ENCODE results near the gene EPHA6.
"Not testable (repeated sequence)": the region's sequence is repeated elsewhere in the genome, so short reads cannot be mapped to it uniquely, and the experiment has no call there.

Gene EPHA6

GRCh38 chr3:97430601-97431000 lies 616.2 kb downstream of the EPHA6 start:
- DNase-seq (ENCODE audit: extremely low spot score), result no peak
- ChIA-PET POLR2A (no interaction called here), CTCF (no interaction called here)
- TF ChIP-seq FOXM1 (IDR thresholded peaks at IDR 0.05; ENCODE audit: borderline replicate concordance) (no peak), HDGF (IDR thresholded peaks at IDR 0.05; ENCODE audit: borderline replicate concordance) (no peak), SUZ12 (IDR thresholded peaks at IDR 0.05) (no peak), CTBP1 (IDR thresholded peaks at IDR 0.05; ENCODE audit: borderline replicate concordance) (no peak), ZNF384 (IDR thresholded peaks at IDR 0.05) (no peak), FOXA1 (IDR thresholded peaks at IDR 0.05) (no peak), FOXK2 (IDR thresholded peaks at IDR 0.05) (no peak), NFRKB (IDR thresholded peaks at IDR 0.05) (no peak), TARDBP (IDR thresholded peaks at IDR 0.05) (no peak), BHLHE40 (IDR thresholded peaks at IDR 0.05; ENCODE audit: borderline replicate concordance) (no peak), LEF1 (IDR thresholded peaks at IDR 0.05; ENCODE audit: borderline replicate concordance) (no peak)

- TF ChIP-seq TARDBP (IDR thresholded peaks at IDR 0.05), result no peak
- TF ChIP-seq ARNT (IDR thresholded peaks at IDR 0.05), result no peak
- TF ChIP-seq HDGF (IDR thresholded peaks at IDR 0.05; ENCODE audit: borderline replicate concordance), result no peak
- no peak for TF ChIP-seq FOXA1 (IDR thresholded peaks at IDR 0.05)
- TF ChIP-seq ELF4 (IDR thresholded peaks at IDR 0.05), result no peak
- TF ChIP-seq FOXK2 (IDR thresholded peaks at IDR 0.05), result no peak
- no peak for TF ChIP-seq SP1 (IDR thresholded peaks at IDR 0.05)
- TF ChIP-seq CTBP1 (IDR thresholded peaks at IDR 0.05; ENCODE audit: borderline replicate concordance), result no peak
- no peak for TF ChIP-seq LEF1 (IDR thresholded peaks at IDR 0.05; ENCODE audit: borderline replicate concordance)
- TF ChIP-seq BHLHE40 (IDR thresholded peaks at IDR 0.05; ENCODE audit: borderline replicate concordance), result no peak
- no peak for TF ChIP-seq FOXM1 (IDR thresholded peaks at IDR 0.05; ENCODE audit: borderline replicate concordance)
- no peak for TF ChIP-seq ZNF384 (IDR thresholded peaks at IDR 0.05)
- TF ChIP-seq PKNOX1 (IDR thresholded peaks at IDR 0.05), result no peak
- no peak for TF ChIP-seq NFRKB (IDR thresholded peaks at IDR 0.05)
- CTCF ChIA-PET, result no interaction called here
- POLR2A ChIA-PET, result no interaction called here
- DNase-seq (ENCODE audit: extremely low spot score), result no peak
Measured at GRCh38 chr3:97432914-97433313, 618.5 kb downstream of the EPHA6 start.

DNA sequence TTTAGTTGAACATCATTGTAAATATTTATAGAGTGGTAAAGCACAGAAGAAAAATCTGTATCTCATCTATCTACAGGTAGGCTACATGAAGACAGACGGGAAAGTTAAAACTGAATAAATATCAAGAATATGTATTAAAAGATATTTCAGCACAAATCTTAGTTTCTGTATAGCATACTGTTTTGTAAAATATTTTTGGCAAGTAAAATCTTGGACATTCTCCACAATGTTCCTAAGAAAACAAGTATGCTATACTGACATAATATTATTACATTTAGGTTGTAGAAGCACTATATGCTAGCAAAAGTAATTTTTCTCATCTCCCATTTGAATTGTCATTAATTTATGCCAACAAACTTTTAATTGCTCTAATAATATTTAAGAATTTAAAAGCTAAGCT lies 623.7 kb downstream of the EPHA6 start:
- CTCF ChIA-PET, result interaction anchor here (0.6 kb wide), 1 partner anchor 21 kb away, joined by 4 read pairs; no protein-coding TSS in a partner anchor
- TF ChIP-seq FOXM1 (IDR thresholded peaks at IDR 0.05; ENCODE audit: borderline replicate concordance) (no peak), LEF1 (IDR thresholded peaks at IDR 0.05; ENCODE audit: borderline replicate concordance) (no peak), L3MBTL2 (conservative IDR thresholded peaks at IDR 0.05) (no peak), ARNT (IDR thresholded peaks at IDR 0.05) (no peak), SP1 (IDR thresholded peaks at IDR 0.05) (no peak), HDGF (IDR thresholded peaks at IDR 0.05; ENCODE audit: borderline replicate concordance) (no peak), TARDBP (IDR thresholded peaks at IDR 0.05) (no peak)
- POLR2A ChIA-PET, result no interaction called here
- DNase-seq (ENCODE audit: extremely low spot score), result no peak

DNA sequence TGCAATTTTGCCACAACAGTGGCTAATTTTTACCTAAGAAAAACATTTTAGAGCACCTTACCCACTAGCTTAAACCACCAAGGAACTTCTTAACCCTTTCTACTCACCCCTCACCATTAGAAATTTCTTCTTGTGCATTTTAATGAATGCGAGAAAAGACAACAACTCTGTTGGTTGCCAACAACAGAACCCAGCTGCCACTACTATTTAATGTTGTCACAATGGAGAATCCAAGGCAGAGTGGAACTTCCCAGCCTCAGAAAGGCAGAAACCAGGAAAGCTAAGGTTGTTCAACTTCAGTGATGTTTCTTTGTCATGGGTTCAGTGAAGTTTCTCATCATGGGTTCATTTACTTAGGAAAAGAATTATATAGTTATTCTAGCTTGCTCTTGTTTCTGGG lies 625.0 kb downstream of the EPHA6 start:
- TF ChIP-seq ARNT (IDR thresholded peaks at IDR 0.05) (no peak), SP1 (IDR thresholded peaks at IDR 0.05) (no peak), LEF1 (IDR thresholded peaks at IDR 0.05; ENCODE audit: borderline replicate concordance) (no peak), FOXM1 (IDR thresholded peaks at IDR 0.05; ENCODE audit: borderline replicate concordance) (no peak), HDGF (IDR thresholded peaks at IDR 0.05; ENCODE audit: borderline replicate concordance) (no peak), CTBP1 (IDR thresholded peaks at IDR 0.05; ENCODE audit: borderline replicate concordance) (no peak), ELF4 (IDR thresholded peaks at IDR 0.05) (no peak), ZNF384 (IDR thresholded peaks at IDR 0.05) (no peak), TARDBP (IDR thresholded peaks at IDR 0.05) (no peak), L3MBTL2 (conservative IDR thresholded peaks at IDR 0.05) (no peak), SUZ12 (IDR thresholded peaks at IDR 0.05) (no peak), PKNOX1 (IDR thresholded peaks at IDR 0.05) (no peak), BHLHE40 (IDR thresholded peaks at IDR 0.05; ENCODE audit: borderline replicate concordance) (no peak), NFRKB (IDR thresholded peaks at IDR 0.05) (no peak), FOXA1 (IDR thresholded peaks at IDR 0.05) (no peak), FOXK2 (IDR thresholded peaks at IDR 0.05) (no peak)
- DNase-seq (ENCODE audit: extremely low spot score), result no peak
- POLR2A ChIA-PET, result no interaction called here
- CTCF ChIA-PET, result no interaction called here

DNA sequence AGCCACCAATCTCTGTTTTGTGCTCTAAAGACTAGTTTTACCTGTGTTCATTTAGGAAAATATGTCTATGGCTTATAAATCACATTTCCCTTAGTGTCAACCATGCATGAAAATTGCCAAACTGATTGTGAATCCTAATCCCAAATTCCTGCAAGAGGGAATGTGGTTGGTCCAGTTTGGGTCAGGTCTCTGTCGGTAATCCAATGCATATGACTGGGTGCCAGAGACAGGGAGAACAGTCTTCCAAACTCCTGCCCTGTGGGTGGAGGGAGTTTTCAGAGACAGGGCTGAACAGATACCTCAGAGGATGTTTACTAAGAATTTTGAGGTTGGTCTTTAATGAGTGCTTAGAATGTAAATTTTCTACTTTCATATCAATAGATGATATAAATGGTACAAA lies 649.6 kb downstream of the EPHA6 start:
- POLR2A ChIA-PET, result no interaction called here
- no peak for DNase-seq (ENCODE audit: extremely low spot score)
- CTCF ChIA-PET, result no interaction called here
- TF ChIP-seq SUZ12 (IDR thresholded peaks at IDR 0.05) (no peak), FOXA1 (IDR thresholded peaks at IDR 0.05) (no peak), FOXM1 (IDR thresholded peaks at IDR 0.05; ENCODE audit: borderline replicate concordance) (no peak), ARNT (IDR thresholded peaks at IDR 0.05) (no peak), CTBP1 (IDR thresholded peaks at IDR 0.05; ENCODE audit: borderline replicate concordance) (no peak), L3MBTL2 (conservative IDR thresholded peaks at IDR 0.05) (no peak), ELF4 (IDR thresholded peaks at IDR 0.05) (no peak), FOXK2 (IDR thresholded peaks at IDR 0.05) (no peak)

GRCh38 chr3:97470481-97470880 lies 656.1 kb downstream of the EPHA6 start:
- ChIA-PET CTCF (no interaction called here), POLR2A (no interaction called here)
- TF ChIP-seq HDGF (IDR thresholded peaks at IDR 0.05; ENCODE audit: borderline replicate concordance), result no peak
- no peak for DNase-seq (ENCODE audit: extremely low spot score)

DNA sequence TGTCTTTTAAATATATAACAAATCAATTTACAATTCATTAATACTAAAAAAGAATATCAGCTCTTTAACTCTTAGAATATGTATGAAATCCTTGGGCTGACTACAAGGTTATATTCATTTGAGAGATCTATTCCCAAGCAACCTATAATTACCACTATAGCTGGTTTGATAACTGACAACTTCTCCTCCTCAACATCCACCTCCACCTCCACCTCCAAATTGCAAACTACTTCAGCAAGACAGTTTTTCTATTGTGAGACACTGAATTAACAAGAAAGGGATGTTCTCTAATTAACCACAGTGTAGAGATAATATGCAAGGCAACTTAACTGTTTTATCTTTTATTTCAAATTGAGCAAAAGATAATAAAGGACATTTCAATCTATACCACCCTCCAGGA lies 665.3 kb downstream of the EPHA6 start:
- POLR2A ChIA-PET, result no interaction called here
- CTCF ChIA-PET, result interaction anchor here (0.5 kb wide), 1 partner anchor 535 kb away, joined by 3 read pairs; no protein-coding TSS in a partner anchor
- TF ChIP-seq BHLHE40 (IDR thresholded peaks at IDR 0.05; ENCODE audit: borderline replicate concordance) (no peak), CTBP1 (IDR thresholded peaks at IDR 0.05; ENCODE audit: borderline replicate concordance) (no peak), SUZ12 (IDR thresholded peaks at IDR 0.05) (no peak), SP1 (IDR thresholded peaks at IDR 0.05) (no peak), FOXA1 (IDR thresholded peaks at IDR 0.05) (no peak), LEF1 (IDR thresholded peaks at IDR 0.05; ENCODE audit: borderline replicate concordance) (no peak), ZNF384 (IDR thresholded peaks at IDR 0.05) (no peak), NFRKB (IDR thresholded peaks at IDR 0.05) (no peak), FOXK2 (IDR thresholded peaks at IDR 0.05) (no peak), PKNOX1 (IDR thresholded peaks at IDR 0.05) (no peak), L3MBTL2 (conservative IDR thresholded peaks at IDR 0.05) (no peak), ELF4 (IDR thresholded peaks at IDR 0.05) (no peak), FOXM1 (IDR thresholded peaks at IDR 0.05; ENCODE audit: borderline replicate concordance) (no peak), ARNT (IDR thresholded peaks at IDR 0.05) (no peak), TARDBP (IDR thresholded peaks at IDR 0.05) (no peak), HDGF (IDR thresholded peaks at IDR 0.05; ENCODE audit: borderline replicate concordance) (no peak)
- DNase-seq (ENCODE audit: extremely low spot score), result no peak

DNA sequence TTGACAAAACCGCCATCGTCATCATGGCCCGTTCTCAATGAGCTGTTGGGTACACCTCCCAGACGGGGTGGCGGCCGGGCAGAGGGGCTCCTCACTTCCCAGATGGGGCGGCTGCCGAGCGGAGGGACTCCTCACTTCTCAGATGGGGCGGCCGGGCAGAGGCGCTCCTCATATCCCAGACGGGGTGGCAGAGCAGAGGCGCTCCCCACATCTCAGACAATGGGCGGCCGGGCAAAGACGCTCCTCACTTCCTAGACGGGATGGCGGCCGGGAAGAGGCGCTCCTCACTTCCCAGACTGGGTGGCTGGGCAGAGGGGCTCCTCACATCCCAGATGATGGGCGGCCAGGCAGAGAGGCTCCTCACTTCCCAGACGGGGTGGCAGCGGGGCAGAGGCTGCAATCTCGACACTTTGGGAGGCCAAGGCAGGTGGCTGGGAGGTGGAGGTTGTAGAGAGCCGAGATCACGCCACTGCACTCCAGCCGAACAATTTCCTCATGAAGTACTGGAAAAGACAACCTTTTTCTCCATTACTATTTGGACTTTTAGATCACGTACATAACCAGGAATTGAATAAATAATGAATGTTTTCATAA lies 666.4 kb downstream of the EPHA6 start:
- POLR2A ChIA-PET; CTCF ChIA-PET; DNase-seq (ENCODE audit: extremely low spot score): not testable (repeated sequence)

All from HEK293T (cell line).